MM.1S (cell line): ENCODE measurements around the gene TBC1D14.

Experiments
- DNase-seq: peaks from one replicate; pipeline ENCODE4 v3.0.0-alpha.2; 2015
- H2AFZ ChIP-seq: fragments of 300-600 bp; sonication (generic); 2 replicates; pipeline ENCODE4 v1.6.0; 2016; ENCODE audit warnings: antibody characterized with exemption, low read length
- H3F3A ChIP-seq: fragments of 300-600 bp; sonication (generic); 2 replicates; pipeline ENCODE4 v1.6.1; 2016; ENCODE audit warnings: mild to moderate bottlenecking, antibody characterized with exemption, low read length, moderate library complexity, mixed read lengths; ENCODE audit not compliant: insufficient read depth
- H3K27ac ChIP-seq: fragments of 300-600 bp; sonication (generic); 2 replicates; pipeline ENCODE4 v1.5.1; 2016; ENCODE audit warnings: mild to moderate bottlenecking, low read length
- H3K27me3 ChIP-seq: fragments of 300-600 bp; sonication (generic); replicated peaks from 2 replicates; pipeline ENCODE4 v1.6.0; 2016; ENCODE audit warnings: low read length; ENCODE audit not compliant: insufficient read depth
- H3K36me3 ChIP-seq: fragments of 300-600 bp; sonication (generic); replicated peaks from 2 replicates; pipeline ENCODE4 v1.6.1; 2016; ENCODE audit warnings: mild to moderate bottlenecking, low read length, mixed read lengths; ENCODE audit not compliant: insufficient read depth
- H3K4me1 ChIP-seq: fragments of 300-600 bp; sonication (generic); 2 replicates; pipeline ENCODE4 v1.6.1; 2016; ENCODE audit warnings: low read length, mixed read lengths
- H3K4me2 ChIP-seq: fragments of 300-600 bp; sonication (generic); 2 replicates; pipeline ENCODE4 v1.6.0; 2016; ENCODE audit warnings: low read depth, low read length
- H3K4me3 ChIP-seq: fragments of 300-600 bp; sonication (generic); 2 replicates; pipeline ENCODE4 v1.5.1; 2016; ENCODE audit warnings: low read length, mixed read lengths
- H3K79me2 ChIP-seq: fragments of 300-600 bp; sonication (generic); 2 replicates; pipeline ENCODE4 v1.6.1; 2016; ENCODE audit warnings: mixed run types, low read length, mixed read lengths
- H3K9ac ChIP-seq: fragments of 300-600 bp; sonication (generic); 2 replicates; pipeline ENCODE4 v1.6.1; 2016; ENCODE audit warnings: low read length, mixed read lengths
- H3K9me2 ChIP-seq: fragments of 300-600 bp; sonication (generic); replicated peaks from 2 replicates; pipeline ENCODE4 v1.6.1; 2016; ENCODE audit warnings: mild to moderate bottlenecking, low read length, mixed read lengths; ENCODE audit not compliant: insufficient read depth
- H3K9me3 ChIP-seq: fragments of 300-600 bp; sonication (generic); replicated peaks from 2 replicates; pipeline ENCODE4 v1.6.1; 2016; ENCODE audit warnings: mild to moderate bottlenecking, low read length, mixed read lengths; ENCODE audit not compliant: insufficient read depth
- H4K20me1 ChIP-seq: fragments of 300-600 bp; sonication (generic); 2 replicates; pipeline ENCODE4 v1.6.1; 2016; ENCODE audit warnings: mild to moderate bottlenecking, low read length, moderate library complexity, mixed read lengths; ENCODE audit not compliant: insufficient read depth
- CTCF ChIP-seq: fragments of 300-600 bp; sonication (generic); IDR thresholded peaks from 2 replicates; pipeline ENCODE4 v1.5.1; 2016; ENCODE audit warnings: antibody characterized with exemption, low read length, mixed read lengths
- EZH2 ChIP-seq: fragments of 300-600 bp; sonication (generic); optimal IDR thresholded peaks from 2 replicates; pipeline ENCODE3; 2017; ENCODE audit warnings: low read depth, mild to moderate bottlenecking, antibody characterized with exemption, low read length, mixed read lengths
- EZH2phosphoT487 ChIP-seq: fragments of 300-600 bp; sonication (generic); IDR thresholded peaks from 2 replicates; pipeline ENCODE4 v1.6.1; 2018; ENCODE audit warnings: antibody characterized with exemption, low read length

The TBC1D14 gene

GRCh38 chr4:7023901-7024300 is 114.3 kb downstream of the TBC1D14 start:
- H3K4me3 ChIP-seq = no peak overlapping the region
- DNase-seq = no peak
- H4K20me1 ChIP-seq = no peaks in the 10 kb centered on the region
- no peak overlapping the region for H3K9ac ChIP-seq
- H3K36me3 ChIP-seq = peaks cover 5% of the 10 kb centered on the region
- no peaks in the 10 kb centered on the region for H3K4me1 ChIP-seq
- no peaks in the 10 kb centered on the region for H3K27me3 ChIP-seq
- H2AFZ ChIP-seq = no peak overlapping the region
- peaks cover 20% of the 10 kb centered on the region for H3K79me2 ChIP-seq
- H3K4me2 ChIP-seq = no peak overlapping the region
- H3K9me2 ChIP-seq = no peaks in the 10 kb centered on the region
- no peak overlapping the region for H3K27ac ChIP-seq
- H3F3A ChIP-seq = no peaks in the 10 kb centered on the region
- no peaks in the 10 kb centered on the region for H3K9me3 ChIP-seq
- no peak for TF ChIP-seq CTCF
- no peak for TF ChIP-seq EZH2
- TF ChIP-seq EZH2phosphoT487 = no peak

- no peak for TF ChIP-seq EZH2phosphoT487
- no peak for TF ChIP-seq EZH2
- TF ChIP-seq CTCF = no peak
- no peaks in the 10 kb centered on the region for H3F3A ChIP-seq
- no peaks in the 10 kb centered on the region for H3K9me3 ChIP-seq
- no peak overlapping the region for H3K27ac ChIP-seq
- no peak for DNase-seq
- H3K79me2 ChIP-seq = peaks cover 16% of the 10 kb centered on the region
- H3K9me2 ChIP-seq = no peaks in the 10 kb centered on the region
- no peak overlapping the region for H3K9ac ChIP-seq
- no peaks in the 10 kb centered on the region for H4K20me1 ChIP-seq
- no peak overlapping the region for H3K4me3 ChIP-seq
- peaks cover 5% of the 10 kb centered on the region for H3K36me3 ChIP-seq
- no peaks in the 10 kb centered on the region for H3K27me3 ChIP-seq
- no peak overlapping the region for H3K4me2 ChIP-seq
- H2AFZ ChIP-seq = no peak overlapping the region
- H3K4me1 ChIP-seq = no peaks in the 10 kb centered on the region
Measured at GRCh38 chr4:7024336-7024890, 114.8 kb downstream of the TBC1D14 start.

GRCh38 chr4:7025040-7025602 is 115.5 kb downstream of the TBC1D14 start:
- no peaks in the 10 kb centered on the region for H3K9me3 ChIP-seq
- DNase-seq = no peak
- H3K9me2 ChIP-seq = no peaks in the 10 kb centered on the region
- peaks cover 5% of the 10 kb centered on the region for H3K36me3 ChIP-seq
- H4K20me1 ChIP-seq = no peaks in the 10 kb centered on the region
- no peak overlapping the region for H3K9ac ChIP-seq
- no peaks in the 10 kb centered on the region for H3K4me1 ChIP-seq
- no peak overlapping the region for H2AFZ ChIP-seq
- no peaks in the 10 kb centered on the region for H3F3A ChIP-seq
- peaks cover 14% of the 10 kb centered on the region for H3K79me2 ChIP-seq
- no peak overlapping the region for H3K4me3 ChIP-seq
- H3K4me2 ChIP-seq = no peak overlapping the region
- H3K27ac ChIP-seq = no peak overlapping the region
- TF ChIP-seq EZH2 = no peak
- no peak for TF ChIP-seq CTCF
- no peak for TF ChIP-seq EZH2phosphoT487
- no peaks in the 10 kb centered on the region for H3K27me3 ChIP-seq
